GM12872 (cell line): Measurements from ENCODE around the gene GSS.

Experiments used
- CTCF ChIP-seq: IDR thresholded peaks from 3 replicates; pipeline ENCODE4 v1.5.1; 2011; ENCODE audit warnings: low read depth, mild to moderate bottlenecking, low read length, moderate library complexity; ENCODE audit not compliant: insufficient read depth

The GSS gene

DNA sequence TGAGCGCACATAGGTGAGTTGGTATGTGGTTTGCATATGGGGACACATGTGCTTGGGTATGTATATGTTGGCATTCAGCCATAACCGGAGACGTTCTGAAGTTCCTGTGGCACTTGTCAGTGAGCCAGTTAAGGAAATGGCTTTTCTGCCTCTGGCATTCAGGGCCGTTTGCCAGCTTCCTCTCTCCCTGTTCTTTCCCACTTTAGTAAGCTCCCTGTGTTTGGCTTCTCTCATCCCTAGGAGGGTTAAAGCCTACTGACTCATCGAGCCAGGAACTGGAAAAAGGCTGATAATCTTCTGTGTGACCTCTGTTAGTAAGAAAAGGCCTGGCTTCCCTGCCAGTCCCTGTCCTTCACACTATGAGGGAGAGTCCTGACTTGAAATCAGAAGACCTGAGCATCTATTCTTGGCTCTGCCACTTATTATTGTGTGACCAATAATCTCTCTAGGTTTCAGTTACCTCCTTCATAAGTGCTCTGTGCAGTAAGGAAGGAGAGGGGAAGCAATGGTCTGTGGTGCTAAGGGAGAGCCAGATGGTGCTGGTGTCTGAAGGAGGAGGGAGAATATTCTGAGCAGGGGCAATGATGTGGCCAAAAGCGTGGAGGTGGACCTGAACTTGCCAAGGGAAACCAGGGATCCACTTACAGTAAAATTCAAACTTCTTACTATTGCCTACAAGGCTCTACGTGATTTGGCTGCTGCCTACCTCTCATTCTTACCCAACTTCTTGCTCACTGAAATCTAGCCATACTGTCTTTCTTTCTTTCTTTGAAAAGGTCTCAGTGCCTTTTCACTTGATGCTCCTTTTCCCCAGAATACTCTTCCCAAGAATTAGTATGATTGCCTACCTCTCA lies 47.8 kb downstream of the GSS start:
- TF ChIP-seq CTCF = no peak

GRCh38 chr20:34904202-34904621 lies 51.4 kb downstream of the GSS start:
- TF ChIP-seq CTCF = no peak

DNA sequence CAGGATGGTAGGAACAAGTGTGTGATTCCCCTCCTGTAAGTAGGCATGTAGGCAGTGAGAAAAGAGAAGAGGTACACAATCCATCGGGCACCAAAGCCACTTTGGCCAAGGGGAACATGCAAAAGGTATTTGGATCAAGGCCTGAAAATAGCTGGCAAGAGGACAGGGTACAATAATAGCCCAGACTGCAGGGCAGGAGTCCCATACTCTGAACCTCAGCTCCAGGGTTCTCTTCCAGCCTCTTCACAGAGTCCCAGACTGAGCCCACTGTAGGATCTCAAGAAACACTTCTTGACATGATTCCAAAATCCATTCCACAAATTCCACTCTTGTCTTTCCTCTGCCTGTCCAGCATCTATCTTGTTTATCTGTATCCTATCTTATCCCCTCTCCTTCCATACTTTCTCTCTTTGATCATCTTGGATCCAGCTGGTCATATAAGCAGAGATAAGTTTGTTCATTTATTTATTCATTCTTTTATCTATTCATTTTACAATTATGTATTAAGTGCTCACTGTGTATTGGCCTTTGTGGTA lies 59.5 kb downstream of the GSS start:
- TF ChIP-seq CTCF = no peak

GRCh38 chr20:34895465-34895864 lies 60.1 kb downstream of the GSS start:
- TF ChIP-seq CTCF = no peak

DNA sequence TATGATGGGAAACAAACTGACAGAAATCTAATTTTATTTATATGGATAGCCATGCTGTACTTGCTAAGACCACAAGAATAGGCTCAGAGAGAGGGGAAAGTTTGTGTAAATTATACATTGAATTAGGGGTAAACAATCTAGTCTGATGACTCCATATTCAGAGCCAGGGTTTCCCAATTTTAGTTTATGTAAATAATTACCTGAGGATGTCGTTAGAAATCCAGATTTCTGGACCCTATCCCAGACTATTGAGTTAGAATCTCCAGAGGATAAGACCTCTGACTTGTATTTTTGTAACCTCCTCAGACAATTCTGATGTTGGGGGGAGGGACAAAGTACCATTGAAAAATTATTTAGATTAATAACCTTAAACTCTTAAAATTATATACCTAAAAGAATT lies 60.9 kb downstream of the GSS start:
- TF ChIP-seq CTCF = no peak

- TF ChIP-seq CTCF = no peak
Measured at GRCh38 chr20:34892671-34893070, 62.9 kb downstream of the GSS start.

- no peak for TF ChIP-seq CTCF
Measured at GRCh38 chr20:34891166-34892062, 64.2 kb downstream of the GSS start.
